H1 (cell line): ENCODE results near the gene TENT4B. TPM values are rescaled to one million over a fixed set of nuclear protein-coding genes. Genes with fewer than 3 reads are reported as not detected.

Source experiments
- CTCF ChIA-PET: fragments of 300-600 bp; sonication (Branson Sonifier 250); formaldehyde crosslinking; loops from one replicate; lab custom pipeline; 2021; ENCODE audit not compliant: partially characterized antibody; lab: Charles Lee
- POLR2A ChIA-PET: fragments of 300-600 bp; sonication (Branson Sonifier 250); formaldehyde crosslinking; loops from one replicate; lab custom pipeline; 2021; ENCODE audit warnings: inconsistent platforms; ENCODE audit not compliant: partially characterized antibody; lab: Charles Lee
- DNase-seq, 2 experiments: peaks; one replicate each; pipeline versions ENCODE4 v3.0.0 to v3.0.0-alpha.2; 2010 to 2022; ENCODE audit warnings: low spot score in 2 of 2, low read depth in 1 of 2, mixed read lengths in 1 of 2
- FAIRE-seq: peaks from 2 replicates; lab custom pipeline; 2011; peaks lifted over from hg19 to GRCh38; lab: Jason Lieb, UNC
- H2AFZ ChIP-seq: 2 replicates; pipeline ENCODE4 v1.8.1; 2012; ENCODE audit warnings: low read length, inconsistent platforms
- H2AK5ac ChIP-seq: 2 replicates; pipeline ENCODE4 v1.6.1; 2013; ENCODE audit warnings: low read depth, low read length
- H2BK120ac ChIP-seq: replicated peaks from 2 replicates; pipeline ENCODE3; 2013; ENCODE audit warnings: low read depth, low read length, inconsistent platforms
- H2BK12ac ChIP-seq: 2 replicates; pipeline ENCODE4 v1.6.1; 2013; ENCODE audit warnings: low read depth, low read length
- H2BK15ac ChIP-seq: 2 replicates; pipeline ENCODE4 v1.6.1; 2013; ENCODE audit warnings: low read length
- H2BK20ac ChIP-seq: 2 replicates; pipeline ENCODE4 v1.6.1; 2013; ENCODE audit warnings: low read length
- H2BK5ac ChIP-seq: 2 replicates; pipeline ENCODE4 v1.6.1; 2013; ENCODE audit warnings: low read depth, low read length
- H3K14ac ChIP-seq: 2 replicates; pipeline ENCODE4 v1.6.1; 2013; ENCODE audit warnings: inconsistent platforms; ENCODE audit not compliant: insufficient read length
- H3K18ac ChIP-seq: 2 replicates; pipeline ENCODE4 v1.6.1; 2013; ENCODE audit warnings: low read length; ENCODE audit errors: extremely low read depth
- H3K23ac ChIP-seq: 2 replicates; pipeline ENCODE4 v1.6.1; 2013; ENCODE audit warnings: inconsistent platforms; ENCODE audit not compliant: insufficient read length
- H3K23me2 ChIP-seq: 2 replicates; pipeline ENCODE4 v1.6.1; 2013; ENCODE audit warnings: low read depth, low read length
- H3K27ac ChIP-seq: 2 replicates; pipeline ENCODE4 v1.6.1; 2011; ENCODE audit warnings: low read depth, low read length, inconsistent platforms
- H3K27me3 ChIP-seq, 4 experiments: replicated peaks in 1 of 4; 1 replicate in 1 of 4; 2 replicates in 3 of 4; pipeline versions ENCODE4 v1.6.1 to v1.8.1; 2011 to 2013; ENCODE audit warnings: low read length in 3 of 4, mild to moderate bottlenecking in 3 of 4, inconsistent platforms in 2 of 4, mixed read lengths in 2 of 4, moderate library complexity in 1 of 4; ENCODE audit not compliant: control insufficient read depth in 3 of 4, insufficient read depth in 3 of 4; ENCODE audit errors: extremely low read depth in 1 of 4
- H3K36me3 ChIP-seq, 4 experiments: 2 replicates each; pipeline versions ENCODE4 v1.6.1 to v1.8.1; 2011 to 2013; ENCODE audit warnings: mild to moderate bottlenecking in 4 of 4, low read length in 3 of 4, moderate library complexity in 2 of 4, control low read depth in 1 of 4, inconsistent platforms in 1 of 4; ENCODE audit not compliant: insufficient read depth in 4 of 4, control insufficient read depth in 2 of 4
- H3K4ac ChIP-seq: replicated peaks from 2 replicates; pipeline ENCODE3; 2013; ENCODE audit warnings: low read length, low read depth, mixed read lengths, inconsistent platforms; ENCODE audit not compliant: insufficient read length
- H3K4me1 ChIP-seq, 4 experiments: replicated peaks in 1 of 4; 1 replicate in 1 of 4; 2 replicates in 3 of 4; pipeline versions ENCODE4 v1.6.1 to v1.8.1; 2011 to 2013; ENCODE audit warnings: low read length in 3 of 4, inconsistent platforms in 2 of 4, mixed read lengths in 1 of 4; ENCODE audit not compliant: insufficient read depth in 4 of 4, control insufficient read depth in 3 of 4
- H3K4me2 ChIP-seq, 2 experiments: 2 replicates each; pipeline versions ENCODE4 v1.6.1 to v1.8.1; 2011 to 2013; ENCODE audit warnings: low read depth in 2 of 2, low read length in 2 of 2, control low read depth in 1 of 2, inconsistent platforms in 1 of 2, mild to moderate bottlenecking in 1 of 2; ENCODE audit not compliant: insufficient read depth in 1 of 2
- H3K4me3 ChIP-seq, 4 experiments: fragments of 200-600, 300-600 bp in 1 of 4; sonication (generic), shearing (Covaris generic), sonication (Bioruptor Twin) in 1 of 4; 2 replicates each; pipeline versions ENCODE4 v1.5.1 to v1.8.1; 2011 to 2016; ENCODE audit warnings: low read length in 4 of 4, low read depth in 3 of 4, control low read depth in 2 of 4, inconsistent platforms in 2 of 4, mild to moderate bottlenecking in 2 of 4, mixed read lengths in 1 of 4, moderate library complexity in 1 of 4; ENCODE audit not compliant: insufficient read depth in 2 of 4; ENCODE audit errors: extremely low read depth in 1 of 4
- H3K56ac ChIP-seq: replicated peaks from 2 replicates; pipeline ENCODE3; 2013; ENCODE audit warnings: low read depth, mild to moderate bottlenecking, mixed read lengths, low read length, inconsistent platforms; ENCODE audit not compliant: insufficient read length
- H3K79me1 ChIP-seq: 2 replicates; pipeline ENCODE4 v1.6.1; 2013; ENCODE audit warnings: low read depth, low read length, control low read depth
- H3K79me2 ChIP-seq, 2 experiments: 2 replicates each; pipeline versions ENCODE4 v1.6.1 to v1.8.1; 2012 to 2013; ENCODE audit warnings: low read length in 2 of 2, mild to moderate bottlenecking in 2 of 2, inconsistent platforms in 1 of 2; ENCODE audit not compliant: insufficient read depth in 2 of 2, control insufficient read depth in 1 of 2
- H3K9ac ChIP-seq, 4 experiments: replicated peaks in 1 of 4; 1 replicate in 1 of 4; 2 replicates in 3 of 4; pipeline versions ENCODE4 v1.6.1 to v1.8.1; 2011 to 2013; ENCODE audit warnings: low read depth in 3 of 4, low read length in 3 of 4, control low read depth in 2 of 4, mild to moderate bottlenecking in 2 of 4, moderate library complexity in 2 of 4, inconsistent platforms in 1 of 4; ENCODE audit errors: extremely low read depth in 1 of 4
- H3K9me3 ChIP-seq, 2 experiments: 2 replicates each; pipeline versions ENCODE4 v1.6.1 to v1.8.1; 2012 to 2013; ENCODE audit warnings: mild to moderate bottlenecking in 2 of 2, moderate library complexity in 2 of 2, control low read depth in 1 of 2, inconsistent platforms in 1 of 2, low read depth in 1 of 2, low read length in 1 of 2, mixed read lengths in 1 of 2; ENCODE audit not compliant: insufficient read depth in 2 of 2
- H4K20me1 ChIP-seq, 2 experiments: replicated peaks in 1 of 2; 2 replicates each; pipeline versions ENCODE3 to v1.8.1; 2011 to 2013; ENCODE audit warnings: inconsistent platforms in 2 of 2, low read length in 2 of 2, mild to moderate bottlenecking in 1 of 2; ENCODE audit not compliant: insufficient read depth in 2 of 2, control insufficient read depth in 1 of 2
- H4K5ac ChIP-seq: 2 replicates; pipeline ENCODE4 v1.6.1; 2013; ENCODE audit warnings: low read length, low read depth, mixed read lengths, inconsistent platforms; ENCODE audit not compliant: insufficient read length
- H4K8ac ChIP-seq: 2 replicates; pipeline ENCODE4 v1.8.0; 2013; ENCODE audit warnings: mild to moderate bottlenecking, moderate library complexity, low read length, inconsistent platforms; ENCODE audit not compliant: insufficient read depth; ENCODE audit errors: extremely low read depth
- H4K91ac ChIP-seq: replicated peaks from 2 replicates; pipeline ENCODE3; 2013; ENCODE audit warnings: low read length, mixed read lengths, inconsistent platforms; ENCODE audit not compliant: insufficient read length
- BCL11A ChIP-seq, 2 experiments: IDR thresholded peaks; one replicate each; pipeline ENCODE4 v1.6.1; 2011; ENCODE audit warnings: low read depth in 2 of 2, low read length in 2 of 2, mild to moderate bottlenecking in 2 of 2
- CHD2 ChIP-seq: IDR thresholded peaks from 2 replicates; pipeline ENCODE4 v1.6.1; 2012; ENCODE audit warnings: low read length, improper control_type of control experiment
- JUND ChIP-seq: IDR thresholded peaks from 2 replicates; pipeline ENCODE4 v1.6.1; 2011; ENCODE audit warnings: mild to moderate bottlenecking, improper control_type of control experiment, low read length
- KDM1A ChIP-seq: fragments of 200-600, 300-600 bp; sonication (generic); IDR thresholded peaks from 2 replicates; pipeline ENCODE4 v1.7.1; 2016; ENCODE audit warnings: mild to moderate bottlenecking, low read length, borderline replicate concordance
- POLR2AphosphoS5 ChIP-seq: IDR thresholded peaks from 2 replicates; pipeline ENCODE4 v1.6.1; 2011; ENCODE audit warnings: low read depth, low read length
- SIRT6 ChIP-seq: IDR thresholded peaks from one replicate; pipeline ENCODE4 v1.7.1; 2012; ENCODE audit warnings: low read length, inconsistent platforms
- SIX5 ChIP-seq: IDR thresholded peaks from 2 replicates; pipeline ENCODE4 v1.6.1; 2011; ENCODE audit warnings: mild to moderate bottlenecking, low read depth, low read length
- SP1 ChIP-seq: IDR thresholded peaks from 2 replicates; pipeline ENCODE4 v1.6.1; 2011; ENCODE audit warnings: low read depth, low read length
- TAF7 ChIP-seq: optimal IDR thresholded peaks from 2 replicates; pipeline ENCODE3; 2011; ENCODE audit warnings: low read depth, mild to moderate bottlenecking, inconsistent platforms, low read length, moderate library complexity, borderline replicate concordance
- TBP ChIP-seq: IDR thresholded peaks from 2 replicates; pipeline ENCODE4 v1.6.1; 2011; ENCODE audit warnings: low read depth, low read length, improper control_type of control experiment
- TEAD4 ChIP-seq: IDR thresholded peaks from 2 replicates; pipeline ENCODE4 v1.6.1; 2012; ENCODE audit warnings: low read depth, low read length, inconsistent platforms, mixed read lengths
- WGBS, 2 experiments: shearing (Covaris generic) in 1 of 2; methylation state at CpG; one replicate each; pipeline versions ENCODE4 v1.1.6 to v1.1.7; 2013 to 2015; ENCODE audit warnings: low lambda C conversion rate in 2 of 2, mixed read lengths in 2 of 2, inconsistent platforms in 1 of 2, low coverage in 1 of 2, missing lambda C conversion rate in 1 of 2; ENCODE audit not compliant: insufficient replicate concordance in 2 of 2, insufficient coverage in 1 of 2, insufficient read length in 1 of 2; ENCODE audit errors: extremely low coverage in 1 of 2, missing lambda C conversion rate in 1 of 2; 5-methylcytosine and 5-hydroxymethylcytosine counted together
- polyA plus RNA-seq, 7 experiments: library from polyadenylated mRNA; depleted of rRNA in 3 of 7; stranded (reverse) in 5 of 7; unstranded in 2 of 7; fragments of >200 nt in 5 of 7; fragments of 200-250 nt in 2 of 7; gene quantifications; 1 replicate in 5 of 7; 2 replicates in 1 of 7; 4 replicates in 1 of 7; pipeline versions ENCODE4 v1.2.1 to v1.2.3, GENCODE V29; 2011 to 2013; ENCODE audit warnings: missing spikeins in 2 of 7, mixed read lengths in 2 of 7
- total RNA-seq: library from RNA; stranded (reverse); fragmentation: NEBNext Ultra II Directional; extraction: Animal tissue kit (Norgen Biotek cat#: 25700); gene quantifications from 2 replicates; pipeline ENCODE4 v1.2.1, GENCODE V29; 2021
- TF ChIP-seq, protein P1 (sequence below), 3 experiments: IDR thresholded peaks; 1 replicate in 2 of 3; 2 replicates in 1 of 3; pipeline versions ENCODE4 v1.5.1 to v1.6.1; 2011; ENCODE audit warnings: low read length in 3 of 3, mild to moderate bottlenecking in 3 of 3, inconsistent platforms in 2 of 3, low read depth in 1 of 3, moderate library complexity in 1 of 3; ENCODE audit not compliant: insufficient read depth in 1 of 3; ENCODE audit errors: control extremely low read depth in 1 of 3

TENT4B gene
- total and polyA plus RNA-seq, 2 of the 8 experiments (the other 6 are each of a cell fraction or from before 2014, with no cell fraction given) = 4.2 to 15.7 TPM

DNA sequence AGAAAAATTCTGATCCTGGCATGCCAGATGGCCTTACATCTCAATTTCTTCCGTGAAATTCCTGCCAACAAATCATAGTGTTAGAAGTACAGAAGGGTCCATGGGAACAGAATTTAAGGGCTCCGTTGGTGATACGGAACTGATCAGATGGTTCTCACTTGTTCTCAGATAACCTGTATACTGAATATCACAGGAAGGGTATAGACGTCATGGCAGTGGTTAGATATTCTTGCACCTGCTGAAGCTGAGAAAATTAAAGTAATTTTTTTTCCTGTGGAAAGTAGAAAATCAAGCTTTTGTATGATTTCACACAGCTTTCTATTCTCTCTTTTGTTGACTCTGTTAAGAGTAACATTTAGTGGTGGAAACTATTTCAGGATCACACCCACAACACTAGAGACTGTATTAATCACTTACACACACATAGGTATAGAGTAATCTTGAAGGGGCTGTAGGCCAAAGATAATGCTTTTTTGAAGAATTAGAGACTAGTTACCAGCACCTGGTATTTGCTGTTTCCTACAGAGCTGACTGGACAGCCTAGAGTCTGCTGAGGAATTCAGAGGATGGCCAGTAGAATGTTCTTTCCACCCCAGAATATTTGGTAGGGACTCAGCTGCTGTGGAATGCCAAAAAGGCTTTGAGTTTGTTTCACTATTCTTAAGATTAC is 7.5 kb downstream of the TENT4B start:
- DNase-seq (no peak), FAIRE-seq (no peak)
- H3K9me3 ChIP-seq = no peaks in the 10 kb centered on the region
- no peak for TF ChIP-seq SIRT6
- TF ChIP-seq CHD2 = no peak
- no peak for TF ChIP-seq JUND
- no peak for TF ChIP-seq TEAD4
- TF ChIP-seq, protein P1, sequence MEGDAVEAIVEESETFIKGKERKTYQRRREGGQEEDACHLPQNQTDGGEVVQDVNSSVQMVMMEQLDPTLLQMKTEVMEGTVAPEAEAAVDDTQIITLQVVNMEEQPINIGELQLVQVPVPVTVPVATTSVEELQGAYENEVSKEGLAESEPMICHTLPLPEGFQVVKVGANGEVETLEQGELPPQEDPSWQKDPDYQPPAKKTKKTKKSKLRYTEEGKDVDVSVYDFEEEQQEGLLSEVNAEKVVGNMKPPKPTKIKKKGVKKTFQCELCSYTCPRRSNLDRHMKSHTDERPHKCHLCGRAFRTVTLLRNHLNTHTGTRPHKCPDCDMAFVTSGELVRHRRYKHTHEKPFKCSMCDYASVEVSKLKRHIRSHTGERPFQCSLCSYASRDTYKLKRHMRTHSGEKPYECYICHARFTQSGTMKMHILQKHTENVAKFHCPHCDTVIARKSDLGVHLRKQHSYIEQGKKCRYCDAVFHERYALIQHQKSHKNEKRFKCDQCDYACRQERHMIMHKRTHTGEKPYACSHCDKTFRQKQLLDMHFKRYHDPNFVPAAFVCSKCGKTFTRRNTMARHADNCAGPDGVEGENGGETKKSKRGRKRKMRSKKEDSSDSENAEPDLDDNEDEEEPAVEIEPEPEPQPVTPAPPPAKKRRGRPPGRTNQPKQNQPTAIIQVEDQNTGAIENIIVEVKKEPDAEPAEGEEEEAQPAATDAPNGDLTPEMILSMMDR (IDR thresholded peaks at IDR 0.05; ENCODE audit: control extremely low read depth in 1 of 3, insufficient read depth in 1 of 3, low read depth in 1 of 3, low read length in 3 of 3) = no peak
- no peak for TF ChIP-seq KDM1A
- no peak for TF ChIP-seq SP1
- TF ChIP-seq POLR2AphosphoS5 = no peak
- TF ChIP-seq BCL11A (IDR thresholded peaks at IDR 0.05; ENCODE audit: low read depth in 2 of 2, low read length in 2 of 2) = no peak
- TF ChIP-seq TAF7 = no peak
- TF ChIP-seq TBP = no peak
- no peak for TF ChIP-seq SIX5

More for the DNA sequence above, 7.5 kb downstream of the TENT4B start:
- no peak overlapping the region for H3K4me2 ChIP-seq
- no peak overlapping the region for H2BK20ac ChIP-seq
- no peak overlapping the region for H2AFZ ChIP-seq
- peaks cover 3 to 86% of the 10 kb centered on the region in 2 experiments for H3K79me2 ChIP-seq
- H4K91ac ChIP-seq = no peak overlapping the region
- H3K18ac ChIP-seq = no peak overlapping the region
- H3K27ac ChIP-seq = no peak overlapping the region
- H3K14ac ChIP-seq = no peak overlapping the region
- H4K8ac ChIP-seq = no peak overlapping the region
- H3K4me1 ChIP-seq = no peaks in the 10 kb centered on the region; a peak in 1 of 7 replicates
- no peaks in the 10 kb centered on the region for H3K23me2 ChIP-seq
- no peak overlapping the region for H3K56ac ChIP-seq
- no peak overlapping the region for H4K5ac ChIP-seq
- no peak overlapping the region for H2BK5ac ChIP-seq
- H4K20me1 ChIP-seq = peaks cover 3 to 5% of the 10 kb centered on the region in 2 experiments
- no peak overlapping the region for H2BK15ac ChIP-seq
- H3K23ac ChIP-seq = no peak overlapping the region
- no peak overlapping the region for H3K9ac ChIP-seq
- H3K79me1 ChIP-seq = peaks cover 2% of the 10 kb centered on the region
- WGBS, 2 experiments = 91% methylated on average over 4 of the region's 4 CpGs; no CpG with 5 or more reads in 1 of the 2 experiments
- no peak overlapping the region for H2AK5ac ChIP-seq
- H2BK12ac ChIP-seq = no peak overlapping the region
- CTCF ChIA-PET = interaction anchor here (1.4 to 1.6 kb wide), 2 partner anchors 28 to 52 kb away, joined by 4 to 5 read pairs; no protein-coding TSS in a partner anchor
- no peaks in the 10 kb centered on the region for H3K27me3 ChIP-seq
- no peaks in the 10 kb centered on the region for H3K36me3 ChIP-seq
- no peak overlapping the region for H3K4ac ChIP-seq
- H2BK120ac ChIP-seq = no peak overlapping the region
- POLR2A ChIA-PET = interaction anchor here (0.6 to 1.9 kb wide), 2 partner anchors 9 to 11 kb away, joined by 3 to 6 read pairs; no protein-coding TSS in a partner anchor
- no peak overlapping the region for H3K4me3 ChIP-seq
